ENCODE results near the gene STRIT1.

GRCh38 chr3:155283092-155284056 lies 10.1 kb downstream of the STRIT1 start:
- TF ChIP-seq JUN (IDR thresholded peaks at IDR 0.05), result no peak
- no peak for TF ChIP-seq POLR2A (IDR thresholded peaks at IDR 0.05; ENCODE audit: low read length)
- no peak for TF ChIP-seq CTCF (IDR thresholded peaks at IDR 0.05)
- no peak for TF ChIP-seq ZFP36 (IDR thresholded peaks at IDR 0.05; ENCODE audit: borderline replicate concordance, partially characterized antibody)
- no peak for TF ChIP-seq NPAS2 (CRISPR knock-in tag; IDR thresholded peaks at IDR 0.05; ENCODE audit: borderline replicate concordance)
- no peak for TF ChIP-seq HOXA7 (CRISPR knock-in tag; IDR thresholded peaks at IDR 0.05)
- no peak for TF ChIP-seq NR3C1 (IDR thresholded peaks at IDR 0.05)
- no peak for TF ChIP-seq RFX5 (IDR thresholded peaks at IDR 0.05)
- TF ChIP-seq PHF8 (IDR thresholded peaks at IDR 0.05; ENCODE audit: borderline replicate concordance, low read depth), result no peak
- no peak for TF ChIP-seq BHLHE40 (IDR thresholded peaks at IDR 0.05; ENCODE audit: low read depth, low read length)
- TF ChIP-seq, protein P1, sequence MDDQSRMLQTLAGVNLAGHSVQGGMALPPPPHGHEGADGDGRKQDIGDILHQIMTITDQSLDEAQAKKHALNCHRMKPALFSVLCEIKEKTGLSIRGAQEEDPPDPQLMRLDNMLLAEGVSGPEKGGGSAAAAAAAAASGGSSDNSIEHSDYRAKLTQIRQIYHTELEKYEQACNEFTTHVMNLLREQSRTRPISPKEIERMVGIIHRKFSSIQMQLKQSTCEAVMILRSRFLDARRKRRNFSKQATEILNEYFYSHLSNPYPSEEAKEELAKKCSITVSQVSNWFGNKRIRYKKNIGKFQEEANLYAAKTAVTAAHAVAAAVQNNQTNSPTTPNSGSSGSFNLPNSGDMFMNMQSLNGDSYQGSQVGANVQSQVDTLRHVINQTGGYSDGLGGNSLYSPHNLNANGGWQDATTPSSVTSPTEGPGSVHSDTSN (IDR thresholded peaks at IDR 0.05), result no peak
- TF ChIP-seq CHD4 (IDR thresholded peaks at IDR 0.05; ENCODE audit: borderline replicate concordance), result no peak
- TF ChIP-seq BCL3 (IDR thresholded peaks at IDR 0.05), result no peak
